ENCODE data around the gene ARHGEF19. TPM values are rescaled to one million over a fixed set of nuclear protein-coding genes. Genes with fewer than 3 reads are reported as not detected.

Gene ARHGEF19
- total RNA-seq, 4 donors from 2014 or later, result 2.6 to 10.6 (median 3.9) TPM

DNA sequence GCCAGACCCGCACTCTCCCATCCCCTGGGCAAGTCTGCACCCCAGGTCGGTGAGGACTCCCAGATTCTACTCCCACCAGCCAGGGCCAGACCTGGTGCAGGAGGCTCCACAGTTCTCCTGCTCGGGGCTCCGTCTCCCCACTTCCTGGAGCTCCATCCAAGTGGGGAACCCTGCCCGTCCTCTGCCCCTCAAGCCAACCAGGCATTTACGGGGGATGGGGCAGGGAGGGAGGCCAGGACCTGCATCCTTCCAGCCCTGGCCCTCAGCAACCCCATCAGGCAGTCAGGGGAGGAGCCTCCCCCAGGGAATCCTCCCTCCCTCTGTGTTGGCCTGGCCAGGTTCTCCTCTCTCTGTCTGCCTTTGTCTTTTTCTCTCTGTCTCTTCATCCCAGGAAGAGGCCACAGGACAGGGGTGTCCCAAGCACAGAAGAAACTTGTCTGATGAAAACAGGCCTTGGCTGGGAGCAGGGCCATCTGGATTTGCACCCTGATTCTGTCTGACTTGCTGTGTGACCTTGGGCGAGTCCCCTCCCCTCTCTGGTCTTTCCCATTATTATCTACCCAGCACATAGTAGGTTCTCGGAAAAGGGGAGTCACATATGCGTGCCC is 38.1 kb downstream of the ARHGEF19 start:
- DNase-seq (ENCODE audit: low spot score) (no peak), ATAC-seq (ENCODE audit: low FRiP score) (no peak)
- no peak for TF ChIP-seq CTCF (IDR thresholded peaks at IDR 0.05)

DNA sequence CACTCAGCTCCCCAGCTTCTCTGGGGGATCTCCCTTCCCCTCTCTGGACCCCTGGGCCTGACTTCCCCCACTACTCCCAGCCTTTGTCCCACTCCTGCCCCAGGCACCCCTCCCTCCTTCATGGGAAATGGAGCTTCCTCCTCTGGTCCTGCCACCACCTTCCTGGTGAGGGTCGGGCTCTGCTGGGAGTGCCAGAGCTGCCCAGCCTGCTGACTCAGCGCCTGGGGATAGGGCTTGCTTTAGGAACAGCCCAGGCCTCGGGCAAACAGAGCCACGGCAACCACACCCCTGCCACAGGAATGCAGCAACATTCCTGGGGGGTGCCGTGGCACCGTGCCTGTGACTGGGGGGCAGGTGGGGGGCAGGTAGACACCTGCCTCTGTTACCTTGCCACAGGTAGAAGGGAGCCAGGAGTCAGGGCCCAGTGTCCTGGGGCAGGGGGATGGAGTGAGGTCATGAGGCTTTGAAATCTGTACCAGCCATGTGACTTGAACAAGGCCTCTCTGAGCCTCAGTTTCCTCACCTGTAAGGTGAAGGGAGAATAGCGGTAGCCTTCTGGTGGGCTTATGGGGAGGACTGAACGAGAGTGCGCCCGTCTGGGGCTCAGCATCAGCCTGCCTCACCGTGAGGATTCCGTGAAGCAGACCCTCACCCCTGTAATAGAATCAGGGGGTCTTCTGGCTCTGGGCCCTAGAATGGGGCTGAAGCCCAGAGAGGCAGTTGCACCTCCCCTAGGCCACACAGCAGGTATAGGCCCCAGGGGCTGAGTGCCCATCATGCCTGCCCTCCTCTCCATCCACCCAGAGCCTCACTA is 38.8 kb downstream of the ARHGEF19 start:
- DNase-seq (ENCODE audit: low spot score), result no peak

GRCh38 chr1:16172964-16173446 is 39.4 kb downstream of the ARHGEF19 start:
- ATAC-seq (ENCODE audit: low FRiP score) (peak; percentile 41), DNase-seq (ENCODE audit: low spot score) (no peak)
- no peak for TF ChIP-seq CTCF (IDR thresholded peaks at IDR 0.05)

More for the DNA sequence above, 38.8 kb downstream of the ARHGEF19 start:
- TF ChIP-seq CTCF (IDR thresholded peaks at IDR 0.05), result no peak
- ATAC-seq (ENCODE audit: low FRiP score), result peak; percentile 61

DNA sequence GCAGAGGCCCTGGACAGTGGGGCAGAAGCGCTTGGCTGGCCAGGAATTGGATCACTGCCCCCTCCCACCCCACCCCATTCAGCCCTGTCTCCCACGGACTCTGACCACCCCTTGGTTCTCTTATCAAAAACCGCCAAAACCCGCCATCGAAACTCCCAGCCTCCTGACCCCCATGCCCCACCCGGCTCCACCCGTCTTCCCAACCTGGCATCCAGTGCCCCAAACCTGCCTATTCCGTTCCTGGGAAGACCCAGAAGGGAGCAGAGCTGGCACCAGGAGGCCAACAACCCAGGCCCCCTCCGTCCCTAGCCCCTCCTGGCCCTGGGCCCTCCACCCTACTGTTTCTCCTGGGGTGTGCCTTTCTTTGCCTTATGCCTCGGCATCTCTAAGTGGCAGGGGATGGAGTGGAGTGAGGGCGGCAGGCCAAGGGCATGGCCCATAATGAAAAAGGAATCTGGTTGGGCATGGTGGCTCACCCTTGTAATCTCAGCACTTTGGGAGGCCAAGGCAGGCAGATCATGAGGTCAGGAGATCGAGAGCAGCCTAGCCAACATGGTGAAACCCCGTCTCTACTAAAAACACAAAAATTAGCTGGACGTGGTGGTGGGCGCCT is 40.1 kb downstream of the ARHGEF19 start:
- ATAC-seq (ENCODE audit: low FRiP score), result no peak
- DNase-seq (ENCODE audit: low spot score), result no peak
- TF ChIP-seq CTCF (IDR thresholded peaks at IDR 0.05), result no peak

DNA sequence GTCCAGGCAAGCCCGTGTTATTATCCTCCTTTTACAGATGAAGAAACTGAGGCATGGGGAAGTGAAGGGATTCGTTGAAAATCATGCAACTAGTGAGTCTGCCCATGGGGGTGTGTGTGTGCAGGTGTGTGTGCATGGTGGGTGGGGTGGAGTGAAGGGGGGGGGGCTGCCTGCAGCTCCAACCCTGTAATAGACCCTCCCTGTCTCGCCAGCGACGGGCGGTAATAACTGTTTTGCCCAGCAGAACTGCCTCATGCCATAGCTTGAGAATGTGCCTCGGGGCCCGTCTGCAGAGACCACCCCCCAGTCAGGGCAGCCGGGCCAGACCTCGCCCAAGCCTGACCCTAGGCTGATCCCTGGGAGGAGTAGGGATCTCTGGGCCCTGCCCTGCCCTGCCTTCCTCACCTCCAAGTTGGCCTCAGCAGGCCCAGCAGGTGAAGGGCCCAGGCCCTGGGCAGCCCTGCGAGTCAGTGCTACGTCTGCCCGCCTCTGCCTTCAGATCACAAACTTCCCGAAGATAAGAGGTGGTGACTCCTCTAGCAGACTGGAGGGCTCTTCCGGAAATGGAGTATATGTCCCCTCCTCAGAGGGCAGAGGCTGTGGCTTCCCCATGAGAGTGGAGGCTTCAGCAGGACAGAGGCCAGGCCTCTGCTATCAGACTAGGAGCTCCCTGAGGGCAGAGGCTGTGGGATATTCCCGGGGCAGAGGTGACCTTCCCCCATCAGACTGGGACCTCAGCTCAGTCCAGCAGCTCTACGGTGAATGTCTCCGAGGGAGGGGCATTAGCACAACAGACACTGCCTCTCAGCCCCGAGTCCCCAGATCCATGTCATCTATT is 40.9 kb downstream of the ARHGEF19 start:
- TF ChIP-seq CTCF (IDR thresholded peaks at IDR 0.05), result no peak
- no peak for DNase-seq (ENCODE audit: low spot score)
- ATAC-seq (ENCODE audit: low FRiP score), result no peak

GRCh38 chr1:16170283-16170673 is 42.2 kb downstream of the ARHGEF19 start:
- no peak for DNase-seq (ENCODE audit: low spot score)
- no peak for ATAC-seq (ENCODE audit: low FRiP score)
- TF ChIP-seq CTCF (IDR thresholded peaks at IDR 0.05), result no peak
